NCI-H128 (cell line): ENCODE measurements around the gene SLC38A2.
"Not testable (repeated sequence)": the region's sequence is repeated elsewhere in the genome, so short reads cannot be mapped to it uniquely, and the experiment has no call there.

ENCODE experiments used
- DNase-seq: peaks from one replicate; lab custom pipeline; 2025; ENCODE audit not compliant: unreplicated experiment; lab: John Stamatoyannopoulos, UW

The SLC38A2 gene

DNA sequence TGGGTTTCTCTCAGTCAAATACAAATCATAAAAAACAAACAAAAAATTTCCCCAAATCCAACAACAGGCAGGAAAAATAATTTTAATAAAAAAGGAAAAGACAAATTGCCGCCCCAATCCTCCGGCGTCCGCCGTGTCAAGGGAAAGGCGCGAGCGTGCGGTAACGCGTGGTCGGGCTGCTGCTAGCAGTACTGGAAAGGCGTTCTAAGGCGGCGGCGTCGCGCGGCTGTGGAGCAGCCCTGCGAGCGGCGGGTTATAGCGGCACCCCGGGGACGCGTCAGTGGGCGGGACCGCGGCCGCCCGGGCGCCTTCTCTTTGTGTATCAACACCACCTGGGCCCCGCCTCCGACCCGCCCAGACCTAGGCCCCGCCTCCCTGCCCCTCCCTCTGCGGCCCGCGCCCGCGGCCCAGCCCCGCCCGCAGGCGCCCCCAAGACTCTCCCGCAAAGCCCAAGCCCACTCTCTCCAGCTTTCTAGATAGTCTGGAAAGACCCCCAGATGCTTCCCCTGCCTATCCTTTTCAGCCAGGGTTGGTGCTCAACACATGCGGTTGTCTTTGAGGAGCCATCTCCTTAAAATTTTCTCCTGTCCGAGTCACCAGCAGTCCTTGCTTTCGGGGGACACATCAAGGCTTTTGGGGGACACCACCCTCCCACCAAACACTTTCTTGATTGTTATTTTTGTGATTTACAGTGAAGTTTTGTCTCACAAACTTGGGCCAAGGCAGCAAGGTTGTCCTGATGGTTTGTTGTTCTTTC lies at the start of gene SLC38A2:
SLC38A2 (minus strand) TSS at position 230 of the 757 bp plus-strand sequence. CDS start 1,480 bp downstream, outside the sequence.
- DNase-seq: peak; percentile 90

DNA sequence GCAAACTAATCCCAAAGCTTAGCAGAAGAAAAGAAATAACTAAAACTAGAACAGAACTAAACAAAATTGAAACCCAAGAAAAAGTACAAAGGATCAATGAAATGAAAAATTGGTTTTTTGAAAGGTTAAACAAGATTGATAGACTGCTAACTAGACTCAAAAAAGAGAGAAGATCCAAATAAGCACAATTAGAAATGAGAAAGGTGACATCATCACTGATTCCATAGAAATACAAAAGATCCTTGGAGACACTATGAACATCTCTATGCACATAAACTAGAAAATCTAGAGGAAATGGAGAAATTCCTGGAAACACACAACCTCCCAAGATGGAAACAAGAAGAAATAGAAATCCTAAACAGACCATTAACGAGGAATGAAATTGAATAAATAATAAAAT lies 47.1 kb upstream of the SLC38A2 start:
- no peak for DNase-seq

DNA sequence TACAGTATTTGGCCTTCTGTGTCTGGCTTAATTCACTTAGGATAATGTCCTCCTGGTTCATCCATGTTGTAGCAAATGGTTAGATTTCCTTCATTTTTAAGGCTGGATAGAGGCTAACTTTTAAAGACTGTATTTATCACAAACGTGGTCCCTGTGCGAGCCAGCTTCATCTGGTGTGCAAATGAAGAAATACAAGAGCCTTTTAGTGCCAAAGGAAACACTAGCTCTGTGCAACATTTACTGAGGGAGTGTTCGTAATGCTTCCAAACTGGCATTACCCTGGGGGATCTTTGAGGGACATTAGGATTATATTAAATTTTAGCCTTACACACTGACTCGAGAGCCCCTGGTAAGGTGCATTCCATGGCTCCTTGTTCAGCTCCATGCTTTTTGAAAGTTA lies 43.0 kb upstream of the SLC38A2 start:
- DNase-seq: no peak

DNA sequence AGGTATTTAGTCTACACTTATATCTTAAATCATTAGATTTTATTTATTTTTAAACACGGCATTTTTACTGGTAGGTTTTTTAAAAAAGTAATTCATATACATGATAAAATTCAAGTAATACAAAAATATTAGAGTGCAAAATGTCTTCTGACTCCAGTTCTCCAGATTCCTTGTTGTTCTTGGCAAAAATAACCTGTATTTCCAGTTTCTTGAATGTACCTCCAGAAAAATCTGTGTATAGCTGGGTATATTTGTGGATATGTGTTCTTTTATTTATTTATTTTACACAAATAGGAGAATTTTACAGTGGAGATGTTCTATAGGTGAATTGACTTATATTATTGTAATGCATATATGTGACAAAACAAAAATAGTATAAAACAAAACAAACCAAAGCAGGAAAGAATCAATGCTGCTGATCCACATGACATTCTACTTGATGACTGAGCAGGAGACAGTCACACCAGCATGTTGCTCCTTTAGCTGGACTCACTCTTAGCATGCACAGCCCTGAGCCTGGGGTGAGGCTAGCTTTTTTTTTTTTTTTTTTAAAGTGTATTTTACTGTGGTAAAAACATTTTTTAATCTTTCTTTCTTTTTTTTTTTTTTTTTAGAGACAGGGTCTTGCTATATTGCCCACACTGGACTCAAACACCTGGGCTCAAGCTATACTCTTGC lies 42.2 kb upstream of the SLC38A2 start:
- no peak for DNase-seq

DNA sequence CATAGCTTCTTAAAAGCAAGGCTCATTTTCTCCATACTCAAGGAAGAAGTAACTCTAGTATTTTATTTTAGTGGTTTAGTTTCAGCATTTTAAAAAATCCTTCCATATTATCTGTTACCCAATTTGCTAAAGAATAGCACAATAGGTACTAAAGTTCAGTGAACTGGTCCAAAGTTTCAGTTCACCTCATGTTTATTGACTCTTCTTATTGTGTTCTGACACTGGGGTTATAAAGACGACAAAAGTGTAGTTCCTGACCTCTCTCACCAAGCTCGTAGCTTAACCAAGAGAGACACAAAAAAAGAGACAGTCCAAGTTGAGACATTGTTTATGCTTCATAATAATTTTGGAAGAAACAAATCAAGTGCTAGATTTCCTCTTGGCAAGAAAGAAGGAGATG lies 40.8 kb upstream of the SLC38A2 start:
- DNase-seq: no peak

DNA sequence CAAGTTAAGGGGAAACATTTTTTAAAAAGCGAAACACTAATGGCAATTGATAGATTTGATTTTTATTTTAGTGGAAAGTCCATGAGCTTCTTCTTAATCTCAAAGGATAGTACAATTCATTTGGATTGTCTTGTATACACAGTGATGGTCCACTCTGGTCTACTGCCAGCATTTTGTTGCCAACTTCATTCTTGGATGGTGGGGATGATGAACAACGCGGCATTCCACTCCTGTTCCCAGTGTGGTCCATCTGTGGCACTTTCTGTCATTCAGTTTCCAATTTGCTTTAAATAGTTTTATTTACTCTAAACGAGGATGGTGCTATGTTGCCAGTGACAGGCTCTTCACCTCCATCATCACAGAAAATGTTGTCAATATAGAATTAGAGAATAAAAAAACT lies 40.3 kb upstream of the SLC38A2 start:
- DNase-seq: no peak

DNA sequence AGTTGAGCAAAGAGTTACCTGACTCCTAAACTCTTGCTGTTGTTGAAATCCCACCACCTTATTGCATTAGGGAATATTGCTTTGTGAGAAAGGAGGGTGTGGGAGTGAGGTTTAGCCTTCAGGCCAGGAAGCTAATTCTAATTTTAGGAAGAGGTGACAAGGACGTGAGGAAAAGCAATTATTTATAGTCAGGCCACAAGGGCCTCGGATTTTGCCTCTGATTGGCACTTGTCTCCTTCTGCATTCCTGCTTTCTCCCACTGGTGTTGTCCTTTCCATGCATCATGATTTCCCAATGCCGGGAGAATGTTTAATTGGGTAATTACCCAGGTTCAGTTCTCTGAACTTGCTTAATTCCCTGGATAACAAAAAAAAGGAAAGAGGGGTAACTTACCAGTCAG lies 37.9 kb upstream of the SLC38A2 start:
- no peak for DNase-seq

DNA sequence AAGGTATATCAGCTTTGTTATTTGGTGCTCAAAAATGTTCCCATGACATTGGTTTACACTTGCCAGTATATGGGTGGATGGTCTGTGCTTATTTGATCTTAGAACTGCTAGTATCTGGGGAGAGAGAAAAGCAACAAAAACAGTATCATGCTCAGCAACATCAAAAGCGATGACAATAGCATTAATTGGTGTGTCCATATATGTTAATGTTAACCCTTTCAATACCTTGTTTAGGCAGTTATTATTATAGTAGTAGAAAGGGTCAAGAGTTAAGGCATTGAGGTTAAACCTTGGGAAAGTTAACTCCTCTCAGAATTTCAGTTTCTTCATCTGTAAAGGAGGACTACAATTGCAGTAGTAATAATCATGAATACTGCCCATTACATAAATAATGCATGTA lies 37.4 kb upstream of the SLC38A2 start:
- DNase-seq: no peak

DNA sequence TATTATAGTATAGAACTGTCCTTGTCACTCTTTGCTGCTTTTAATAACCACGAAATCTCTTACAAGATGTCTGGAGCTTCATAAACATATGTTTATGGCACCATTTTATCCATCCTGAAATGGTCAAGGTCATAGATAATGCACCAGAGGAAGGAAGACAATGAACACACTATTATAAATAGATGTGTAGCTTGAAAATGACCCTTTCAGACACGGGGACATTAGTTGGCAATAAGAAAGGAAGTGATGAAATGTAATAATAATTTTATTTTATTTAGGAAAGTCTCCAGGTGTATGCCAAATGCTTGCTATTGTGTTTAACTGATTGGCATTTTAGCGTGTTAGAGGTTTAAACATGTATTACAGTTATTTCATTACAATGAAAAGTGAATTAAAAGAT lies 36.8 kb upstream of the SLC38A2 start:
- DNase-seq: no peak

DNA sequence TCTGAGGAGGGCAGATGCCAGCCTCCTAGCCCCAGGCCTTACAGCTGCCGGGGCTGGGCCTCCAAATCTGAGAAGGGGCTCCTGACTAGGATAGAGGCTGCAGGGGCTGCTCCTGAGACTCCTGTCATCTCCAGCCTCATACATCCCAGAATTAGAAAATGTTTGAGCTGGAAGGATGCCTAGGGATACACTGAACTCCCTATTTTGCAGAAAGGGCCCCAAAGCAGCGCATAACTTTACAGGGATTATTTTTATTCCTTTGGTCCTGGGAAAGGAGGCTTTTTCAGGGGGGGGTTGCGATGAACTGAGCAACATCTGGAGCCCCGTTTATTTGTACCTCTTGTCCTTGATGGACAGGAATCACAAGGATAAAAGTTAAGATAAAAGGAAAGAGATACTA lies 35.9 kb upstream of the SLC38A2 start:
- DNase-seq: no peak

DNA sequence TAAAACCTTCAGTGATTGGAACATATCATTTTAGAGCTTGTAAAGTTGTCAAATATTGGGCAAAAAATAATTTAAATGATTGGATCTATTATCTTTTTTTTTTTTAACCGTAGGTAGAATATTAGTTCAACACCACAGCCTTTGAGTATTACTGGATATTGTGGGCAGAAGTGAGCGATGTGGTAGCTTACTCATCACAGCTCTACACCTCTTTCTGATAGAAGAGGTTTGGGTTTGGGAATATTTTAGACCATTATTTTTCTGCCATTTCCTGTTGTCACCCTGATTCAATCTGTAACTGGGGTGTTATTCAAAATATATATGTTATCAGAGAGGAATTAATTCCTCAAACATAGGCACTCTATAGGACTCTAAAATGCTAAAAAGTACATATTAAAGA lies 34.8 kb upstream of the SLC38A2 start:
- DNase-seq: no peak

DNA sequence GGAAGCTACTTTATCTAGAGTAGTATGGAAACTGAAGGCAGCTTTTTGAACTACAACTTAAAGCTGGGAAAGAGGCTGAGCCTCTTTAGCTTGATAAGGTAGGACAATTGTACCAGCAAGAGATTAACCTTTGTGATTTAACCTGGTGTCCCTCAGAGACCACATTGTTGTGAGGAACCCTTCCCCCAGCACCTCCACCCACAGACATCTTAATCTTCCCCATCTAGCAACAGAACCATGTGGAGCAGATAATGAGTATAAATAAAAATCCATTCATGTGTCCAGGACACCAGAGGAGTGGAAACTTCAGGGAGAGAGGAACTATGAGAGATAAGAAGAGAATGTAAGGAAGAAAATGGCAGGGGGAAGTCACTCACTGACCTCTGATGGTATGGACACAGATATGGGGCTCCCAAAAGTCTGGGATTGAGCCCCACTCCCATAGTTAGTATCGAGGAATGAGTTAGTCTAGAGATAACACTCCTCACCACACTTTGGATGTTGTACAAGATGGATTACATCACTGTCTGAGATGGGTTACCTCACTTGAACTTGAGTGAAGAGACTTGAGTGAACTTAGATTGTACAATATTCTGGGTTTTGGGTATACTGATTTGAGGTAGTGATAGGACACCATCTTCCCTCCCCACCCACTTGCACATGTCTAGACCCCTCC lies 33.9 kb upstream of the SLC38A2 start:
- DNase-seq: no peak

DNA sequence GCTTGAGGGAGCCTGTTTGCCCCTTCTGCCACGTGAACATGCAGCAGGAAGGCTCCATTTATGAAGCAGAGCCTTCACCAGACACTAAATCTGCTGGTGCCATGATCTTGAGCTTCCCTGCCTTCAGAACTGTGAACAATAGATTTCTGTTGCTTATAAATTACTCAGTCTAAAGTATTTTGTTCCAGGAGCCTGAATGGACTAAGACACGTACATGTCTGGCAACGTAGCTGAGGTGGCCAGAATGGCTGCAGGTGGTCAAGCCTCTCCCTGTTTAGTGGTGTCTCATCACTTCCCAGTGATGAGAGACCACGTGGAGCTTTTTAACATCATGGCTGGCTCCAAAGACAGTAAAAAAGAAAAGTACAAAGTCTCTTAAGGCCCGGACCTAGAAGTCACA lies 32.2 kb upstream of the SLC38A2 start:
- no peak for DNase-seq

DNA sequence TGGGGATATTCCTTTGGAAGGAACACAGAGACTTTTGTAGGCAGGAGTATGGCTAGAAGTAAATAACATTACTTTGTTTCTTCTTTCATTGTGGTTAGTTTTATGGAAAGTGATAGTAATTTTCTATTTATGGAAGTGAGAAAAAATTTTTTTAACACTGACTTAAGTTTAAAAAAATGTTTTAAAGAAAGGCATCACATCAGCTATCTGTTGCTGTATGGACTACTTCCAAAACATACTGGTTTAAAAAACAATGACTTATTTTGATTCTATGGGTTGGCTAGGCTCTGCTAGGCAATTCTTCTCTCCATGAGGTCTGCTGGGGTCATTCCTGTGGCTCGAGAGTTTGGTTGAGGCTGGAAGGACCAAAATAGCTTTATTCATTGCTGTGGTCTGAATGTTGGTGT lies 31.7 kb upstream of the SLC38A2 start:
- DNase-seq: no peak

DNA sequence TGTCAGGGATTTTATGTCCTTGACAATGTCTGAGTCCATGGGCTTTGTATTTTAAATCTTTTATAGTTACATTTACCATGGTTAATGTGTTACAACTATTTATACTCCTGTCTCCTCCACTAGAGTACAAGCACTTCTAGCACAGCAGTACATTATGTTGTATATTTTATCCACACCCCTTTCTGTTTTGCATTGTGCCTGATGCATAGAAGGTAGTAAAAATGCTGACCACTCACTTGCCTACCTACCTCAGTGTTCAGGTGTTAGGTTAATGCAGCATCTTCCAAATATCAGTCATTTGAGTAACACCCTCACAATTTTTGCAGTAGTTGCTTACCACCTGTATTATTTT lies 31.1 kb upstream of the SLC38A2 start:
- no peak for DNase-seq

DNA sequence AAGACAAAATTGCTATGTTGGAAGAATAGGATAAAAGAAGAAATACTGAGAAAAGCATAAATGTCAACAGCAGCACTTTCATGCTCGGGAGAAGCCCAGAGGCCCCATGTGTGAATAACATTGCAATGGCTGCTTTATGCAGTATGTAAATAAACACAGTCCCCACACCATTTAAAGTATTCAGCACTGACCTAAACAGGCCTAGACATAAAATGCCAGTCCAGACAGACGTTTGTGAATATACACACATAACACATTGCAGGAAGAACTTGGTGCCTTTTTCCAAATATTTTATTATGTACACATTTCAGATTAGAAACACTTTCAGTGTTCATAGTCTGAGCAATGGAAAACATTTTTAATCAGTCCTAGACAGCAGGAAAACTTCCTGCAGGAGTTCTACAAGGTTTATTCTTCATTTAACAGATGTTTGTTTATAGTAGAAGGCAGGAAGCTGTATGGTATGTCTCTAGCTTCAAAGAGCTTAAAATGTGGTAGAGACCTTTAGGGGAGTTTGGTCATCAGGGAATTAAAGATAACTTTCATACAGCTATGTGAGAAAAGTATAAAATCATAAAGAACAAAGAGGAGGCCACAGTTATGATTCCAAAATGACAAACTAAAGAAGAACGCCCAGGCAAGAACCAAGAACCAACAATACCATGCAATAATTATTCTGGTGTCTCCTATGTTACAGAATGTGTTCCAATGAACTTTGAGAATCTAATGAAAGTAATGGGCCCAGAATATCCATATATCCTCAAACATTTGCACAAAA lies 30.6 kb upstream of the SLC38A2 start:
- DNase-seq: no peak

DNA sequence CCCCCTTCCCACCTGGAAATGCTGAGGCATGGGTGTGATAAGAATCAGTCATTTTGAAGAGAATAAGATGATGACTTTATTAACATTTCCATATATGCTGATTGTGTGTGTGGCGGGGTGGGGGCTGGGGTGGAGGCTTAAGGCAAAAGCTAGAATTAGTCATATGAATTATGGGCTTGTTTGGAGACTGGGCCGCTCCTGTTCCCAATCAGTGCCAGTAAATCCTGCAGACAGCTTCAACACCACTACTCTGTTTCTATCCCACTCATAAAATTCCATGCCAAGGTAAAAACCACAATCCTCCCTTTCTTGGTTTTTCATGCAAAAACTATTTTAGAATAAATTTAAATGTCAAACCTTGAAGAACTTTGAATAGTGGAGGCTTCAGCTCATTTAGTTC lies 29.9 kb upstream of the SLC38A2 start:
- no peak for DNase-seq

DNA sequence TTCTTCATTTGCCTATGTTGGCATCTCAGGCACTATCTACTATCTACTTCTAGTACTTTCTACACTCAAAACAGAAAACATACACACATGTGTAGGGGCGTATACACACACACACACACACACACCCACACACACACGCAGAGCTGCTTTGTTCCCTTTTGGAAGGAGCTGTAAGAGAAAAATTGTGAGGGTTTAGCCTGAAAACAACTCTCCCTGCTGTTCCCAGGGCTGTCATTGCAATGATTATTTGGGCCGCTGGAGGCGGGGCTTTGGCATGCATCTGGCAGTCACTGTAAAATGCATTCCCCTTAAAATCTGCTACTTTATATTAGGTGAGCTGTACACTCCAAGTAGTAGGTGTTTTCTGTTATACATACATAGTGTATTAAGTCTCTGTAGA lies 29.1 kb upstream of the SLC38A2 start:
- DNase-seq: no peak

DNA sequence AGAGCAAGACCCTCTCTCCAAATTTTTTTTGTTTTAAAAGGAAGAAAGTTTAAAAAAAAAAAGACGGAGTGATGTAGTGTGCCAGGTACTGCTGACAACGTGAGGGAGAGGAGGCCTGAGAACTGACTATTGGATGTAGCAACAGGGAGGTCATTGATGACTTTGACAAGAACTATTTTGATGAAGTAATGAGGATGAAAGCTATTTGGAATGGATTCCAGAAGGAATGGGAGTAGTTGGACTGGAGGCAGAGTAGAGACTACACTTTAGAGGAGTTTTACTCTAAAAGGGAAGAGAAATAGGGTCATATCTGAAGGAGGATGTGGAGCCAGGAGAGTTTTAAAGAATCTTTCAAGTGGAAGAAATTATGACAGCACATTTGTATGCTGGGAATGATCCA lies 27.8 kb upstream of the SLC38A2 start:
- no peak for DNase-seq

DNA sequence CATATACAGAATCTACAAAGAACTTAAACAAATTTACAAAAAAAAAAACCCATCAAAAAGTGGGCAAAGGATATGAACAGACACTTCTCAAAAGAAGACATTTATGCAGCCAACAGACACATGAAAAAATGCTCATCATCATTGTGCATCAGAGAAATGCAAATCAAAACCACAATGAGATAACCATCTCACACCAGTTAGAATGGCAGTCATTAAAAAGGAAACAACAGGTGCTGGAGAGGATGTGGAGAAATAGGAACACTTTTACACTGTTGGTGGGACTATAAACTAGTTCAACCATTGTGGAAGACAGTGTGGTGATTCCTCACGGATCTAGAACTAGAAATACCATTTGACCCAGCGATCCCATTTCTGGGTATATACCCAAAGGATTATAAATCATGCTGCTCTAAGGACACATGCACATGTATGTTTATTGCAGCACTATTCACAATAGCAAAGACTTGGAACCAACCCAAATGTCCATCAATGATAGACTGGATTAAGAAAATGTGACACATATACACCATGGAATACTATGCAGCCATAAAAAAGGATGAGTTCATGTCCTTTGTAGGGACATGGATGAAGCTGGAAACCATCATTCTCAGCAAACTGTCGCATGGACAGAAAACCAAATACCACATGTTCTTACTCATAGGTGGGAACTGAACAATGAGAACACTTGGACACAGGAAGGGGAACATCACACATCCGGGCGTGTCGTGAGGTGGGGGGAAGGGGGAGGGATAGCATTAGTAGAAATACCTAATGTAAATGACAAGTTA lies 27.1 kb upstream of the SLC38A2 start:
- not testable (repeated sequence) for DNase-seq

DNA sequence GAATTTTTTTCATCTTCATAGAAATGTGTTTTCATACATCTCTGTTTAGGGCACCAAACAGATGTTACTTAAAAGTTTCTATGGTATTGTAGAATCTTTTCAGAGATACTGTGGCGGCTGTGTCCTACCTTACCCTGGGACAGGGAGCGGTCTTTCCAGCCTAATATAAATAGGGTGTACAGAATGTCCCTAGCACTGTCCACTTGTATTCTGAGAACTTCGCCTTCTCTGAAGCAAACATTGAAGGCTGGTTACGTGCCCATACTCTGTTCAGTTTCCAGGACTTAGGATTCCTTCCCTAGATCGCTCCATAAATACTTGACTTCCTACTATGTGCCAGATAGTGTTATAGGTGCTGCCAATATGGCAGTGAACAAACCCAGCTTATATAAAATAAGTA lies 24.3 kb upstream of the SLC38A2 start:
- DNase-seq: no peak
